GM19193 (cell line): ENCODE measurements around the gene SIDT1.

ENCODE experiments used
- POLR2A ChIP-seq: IDR thresholded peaks from 4 replicates; pipeline ENCODE4 v1.6.1; 2011; ENCODE audit not compliant: insufficient read depth, insufficient read length; ENCODE audit errors: extremely low read depth

The SIDT1 gene

DNA sequence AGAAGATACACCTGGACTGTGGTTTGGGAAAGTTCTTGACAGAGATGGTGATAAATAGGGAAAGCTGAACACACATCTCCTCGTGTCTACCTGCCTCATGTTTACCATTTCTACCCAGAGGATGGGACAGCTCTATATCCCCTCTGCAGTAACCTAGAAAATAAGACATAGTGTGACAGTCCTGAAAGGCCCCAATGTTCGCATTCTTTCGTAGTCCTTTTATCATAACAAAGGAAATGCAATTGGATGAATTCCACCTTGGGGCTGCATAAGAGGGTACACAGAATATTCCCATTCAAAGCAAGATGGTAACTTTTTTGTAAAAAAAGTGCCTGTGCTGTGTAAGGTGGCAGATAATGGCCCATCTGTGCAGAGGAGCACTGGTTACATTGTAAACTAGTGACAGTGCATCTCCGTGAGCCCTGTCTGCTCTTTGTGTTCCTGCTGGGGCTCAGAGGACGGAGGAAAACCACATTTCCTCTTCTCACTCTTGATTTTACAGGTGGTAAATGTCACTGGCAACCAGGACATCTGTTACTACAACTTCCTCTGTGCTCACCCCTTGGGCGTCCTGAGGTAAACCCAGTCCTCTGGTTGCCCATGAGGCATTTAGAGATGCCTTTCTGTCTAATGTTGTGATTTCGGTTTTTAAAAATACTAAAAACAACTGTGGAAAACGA is 74.3 kb downstream of the SIDT1 start:
- TF ChIP-seq POLR2A = no peak

DNA sequence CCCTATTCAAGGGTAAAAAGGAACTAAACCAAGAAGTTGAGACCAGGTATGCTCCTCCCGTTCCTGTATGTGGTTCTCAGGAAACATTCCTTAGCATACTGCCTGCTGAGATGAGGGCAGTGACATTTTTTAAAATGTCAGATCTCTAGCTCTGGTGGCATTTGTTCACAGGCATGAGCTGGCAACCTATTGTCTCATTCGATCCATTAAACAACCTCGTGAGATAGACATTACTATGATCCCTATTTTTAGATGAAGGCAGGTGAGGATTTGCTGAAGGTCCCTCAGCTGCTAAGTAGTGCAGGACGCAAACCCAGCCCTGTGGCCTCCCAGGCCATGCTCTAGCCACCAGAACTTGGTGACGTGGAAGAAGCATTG is 74.9 kb downstream of the SIDT1 start:
- TF ChIP-seq POLR2A = no peak

DNA sequence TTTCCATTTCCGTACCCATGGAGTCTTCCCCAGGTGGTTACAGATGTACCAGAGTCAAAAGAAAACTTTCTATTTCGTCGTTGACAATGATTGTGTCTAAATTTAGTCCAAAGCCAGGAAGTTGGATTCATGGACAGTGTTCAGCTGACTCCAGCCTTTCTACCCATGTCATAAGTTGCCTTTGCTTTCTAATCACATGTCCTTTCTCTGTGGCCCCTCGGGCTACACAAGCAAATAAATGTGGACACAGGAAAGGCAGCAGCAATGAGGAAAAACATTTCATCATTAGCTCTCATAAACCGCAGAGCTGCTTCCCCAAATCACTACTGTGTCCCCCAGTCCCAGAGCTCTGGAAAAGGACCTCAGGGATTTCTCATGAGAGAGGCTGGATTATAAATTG is 82.0 kb downstream of the SIDT1 start:
- TF ChIP-seq POLR2A = no peak

DNA sequence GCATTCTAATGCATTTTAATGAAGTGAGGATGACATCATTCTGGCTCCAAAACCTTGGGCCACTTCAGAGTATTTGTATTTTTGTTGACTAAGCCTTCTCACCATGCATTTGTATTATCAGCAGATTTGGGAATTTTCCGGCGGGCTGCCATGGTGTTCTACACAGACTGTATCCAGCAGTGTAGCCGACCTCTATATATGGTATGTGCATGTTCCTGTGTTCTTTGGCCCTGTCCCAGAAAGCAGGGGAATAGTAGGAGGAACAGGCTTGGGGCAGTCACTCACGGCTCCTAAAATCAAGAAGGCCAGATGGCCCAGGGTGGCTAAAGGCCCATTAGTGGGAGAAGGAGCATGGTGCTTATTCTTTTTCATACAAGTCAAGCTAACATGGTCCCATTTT is 83.6 kb downstream of the SIDT1 start:
- TF ChIP-seq POLR2A = no peak

DNA sequence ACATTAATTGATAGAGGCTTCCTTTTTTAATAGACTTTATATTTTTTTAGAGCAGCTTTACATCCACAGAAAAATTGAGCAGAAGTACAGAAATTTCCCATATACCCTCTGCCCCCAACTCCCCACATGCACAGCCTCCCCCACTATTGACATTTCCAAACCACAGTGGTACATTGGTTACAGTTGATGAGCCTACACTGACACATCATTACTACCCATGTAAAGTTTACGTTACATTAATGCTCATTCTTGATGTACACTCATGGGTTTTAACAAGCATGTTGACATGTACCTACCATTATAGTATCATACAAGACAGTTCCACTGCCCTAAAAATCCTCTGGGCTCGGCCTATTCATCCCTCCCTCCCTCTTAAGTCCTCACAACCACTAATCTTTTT is 85.4 kb downstream of the SIDT1 start:
- no peak for TF ChIP-seq POLR2A

DNA sequence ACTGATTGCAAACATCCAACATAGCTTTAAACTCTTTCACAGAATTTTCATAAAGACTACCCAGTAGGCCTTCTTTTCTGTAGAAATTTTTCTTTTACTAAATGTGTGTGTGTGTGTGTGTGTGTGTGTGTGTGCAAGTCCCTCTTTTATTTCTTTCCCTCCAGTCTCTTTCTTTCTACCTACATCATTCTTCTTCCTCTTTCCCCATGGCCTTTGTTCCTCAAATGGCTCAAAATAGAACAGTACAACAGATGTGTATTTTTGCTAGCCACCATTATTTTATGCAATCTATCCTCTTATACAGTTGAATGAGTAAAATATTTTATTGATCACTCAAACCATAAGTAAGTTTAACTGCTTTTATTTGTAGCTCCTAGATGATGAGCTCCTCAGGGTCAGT is 87.7 kb downstream of the SIDT1 start:
- TF ChIP-seq POLR2A = no peak

DNA sequence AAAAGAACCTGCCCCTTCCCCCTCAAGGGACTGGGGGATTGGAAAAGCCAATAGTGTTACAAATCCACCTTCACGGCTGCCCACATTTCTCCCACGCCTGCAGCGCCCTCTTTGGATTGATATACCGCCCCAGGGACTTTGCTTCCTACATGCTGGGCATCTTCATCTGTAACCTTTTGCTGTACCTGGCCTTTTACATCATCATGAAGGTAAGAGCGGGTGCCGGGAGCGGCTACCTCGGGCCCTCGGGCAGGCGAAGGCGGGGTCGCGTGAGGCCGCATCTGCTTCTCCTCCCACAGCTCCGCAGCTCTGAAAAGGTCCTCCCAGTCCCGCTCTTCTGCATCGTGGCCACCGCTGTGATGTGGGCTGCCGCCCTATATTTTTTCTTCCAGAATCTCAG is 91.0 kb downstream of the SIDT1 start:
- no peak for TF ChIP-seq POLR2A

DNA sequence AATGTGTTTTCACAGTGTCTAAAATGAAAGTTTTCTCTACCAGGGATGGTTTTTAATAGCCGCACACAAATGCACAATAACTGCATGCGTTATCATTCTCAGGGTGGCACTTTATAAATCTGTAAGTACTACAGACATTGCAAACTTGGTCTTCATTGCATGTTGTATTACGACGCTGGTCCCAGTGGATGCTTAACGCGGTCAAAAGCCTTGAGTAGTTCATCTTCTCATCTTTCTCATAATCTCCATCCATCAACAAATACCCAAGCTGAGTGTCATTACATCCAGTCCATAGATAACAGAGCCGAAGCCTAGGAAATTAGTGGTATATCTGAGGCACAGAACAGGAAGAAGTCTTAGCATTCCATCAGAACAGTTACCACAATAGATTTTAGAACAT is 91.5 kb downstream of the SIDT1 start:
- TF ChIP-seq POLR2A = no peak

DNA sequence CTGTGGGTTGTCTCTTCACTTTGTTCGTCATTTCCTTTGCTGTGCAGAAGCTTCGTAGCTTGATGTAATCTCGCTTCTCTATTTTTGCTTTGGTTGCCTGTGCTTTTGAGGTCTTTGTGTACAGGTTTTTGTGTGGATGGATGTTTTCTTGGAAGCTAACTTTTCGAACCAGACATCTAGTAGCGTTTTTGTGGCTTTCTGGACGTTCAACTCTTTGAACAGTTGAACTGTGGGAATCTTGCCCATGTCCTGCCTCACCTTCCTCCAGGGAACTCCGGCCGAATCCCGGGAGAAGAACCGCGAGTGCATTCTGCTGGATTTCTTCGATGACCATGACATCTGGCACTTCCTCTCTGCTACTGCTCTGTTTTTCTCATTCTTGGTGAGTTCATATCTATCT is 93.5 kb downstream of the SIDT1 start:
- TF ChIP-seq POLR2A = no peak

DNA sequence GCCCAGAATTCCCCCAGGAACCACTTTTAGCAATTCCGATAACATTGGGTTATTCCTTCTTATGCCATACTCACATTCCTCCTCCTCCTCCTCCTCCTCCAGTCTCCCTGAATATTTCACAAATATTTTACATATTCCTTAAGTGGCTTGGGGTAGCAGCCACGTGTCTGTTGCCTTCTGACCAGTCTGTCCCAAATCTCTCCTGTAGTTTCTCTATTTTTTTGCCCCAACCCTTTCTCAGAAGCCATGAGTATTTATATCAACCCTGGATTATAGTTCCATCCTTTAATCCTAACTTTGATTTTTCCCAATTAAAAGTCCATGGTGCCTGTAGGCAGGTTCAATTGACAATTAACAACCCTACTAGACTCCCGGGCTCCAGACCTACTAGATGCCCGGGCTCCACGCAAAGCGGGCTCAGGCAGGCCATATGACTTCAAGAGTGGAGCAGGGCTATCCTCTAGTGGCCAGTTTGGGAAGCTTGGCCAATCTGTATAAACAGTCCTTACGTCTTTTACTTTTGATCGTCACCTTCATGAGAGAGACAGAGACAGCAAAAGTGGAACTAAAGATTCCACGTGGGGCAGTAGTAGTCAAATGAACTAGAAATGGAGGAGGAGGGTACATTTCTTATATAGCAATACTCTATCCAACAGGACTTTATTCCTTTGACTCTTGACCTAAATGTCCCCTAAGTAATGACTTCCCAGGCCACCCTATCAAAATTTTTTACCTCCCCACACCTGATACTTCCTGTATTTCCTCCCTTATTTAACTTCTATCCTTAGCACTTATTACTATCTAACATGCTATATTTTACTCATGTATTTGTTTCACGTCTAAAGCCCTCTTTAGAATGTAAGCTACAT is 94.4 kb downstream of the SIDT1 start:
- TF ChIP-seq POLR2A = no peak

DNA sequence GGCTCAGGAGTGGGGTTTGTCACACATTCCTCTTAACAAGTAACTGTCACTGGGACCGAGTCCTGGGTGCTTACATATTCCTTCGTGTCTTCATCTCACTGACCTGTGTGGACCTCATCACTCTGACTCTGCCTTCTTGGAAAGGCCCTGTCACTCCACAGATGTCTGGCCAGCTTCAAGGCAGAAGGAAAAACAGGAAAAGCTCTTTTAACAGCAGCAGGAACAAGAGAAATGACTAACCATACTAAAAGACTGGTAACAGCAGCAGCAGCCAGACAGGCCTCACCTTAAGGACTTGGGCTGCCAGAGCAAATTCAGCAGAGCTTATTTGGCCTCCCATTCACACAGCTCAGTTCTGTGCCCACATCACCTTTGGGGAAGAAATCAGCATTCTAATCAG is 96.0 kb downstream of the SIDT1 start:
- TF ChIP-seq POLR2A = no peak

DNA sequence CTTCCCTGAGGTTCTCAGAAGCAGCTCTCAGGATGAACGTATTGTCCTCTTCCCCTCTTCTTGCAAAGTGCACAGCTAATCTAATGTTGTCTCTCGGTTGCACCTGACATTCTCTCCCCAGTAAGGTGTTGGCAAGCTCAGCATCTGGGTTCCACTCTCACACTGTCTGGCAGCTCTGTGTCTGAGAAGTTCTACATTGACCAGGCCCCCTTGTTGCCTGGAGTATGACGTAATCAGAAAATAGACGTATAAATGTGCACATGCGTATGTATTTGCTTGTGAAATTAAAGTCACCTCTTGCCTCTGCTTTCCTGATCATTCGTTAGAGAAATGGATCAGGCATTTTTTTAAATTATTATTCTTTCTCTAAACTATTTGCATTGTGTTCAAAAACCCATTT is 96.4 kb downstream of the SIDT1 start:
- TF ChIP-seq POLR2A = no peak

DNA sequence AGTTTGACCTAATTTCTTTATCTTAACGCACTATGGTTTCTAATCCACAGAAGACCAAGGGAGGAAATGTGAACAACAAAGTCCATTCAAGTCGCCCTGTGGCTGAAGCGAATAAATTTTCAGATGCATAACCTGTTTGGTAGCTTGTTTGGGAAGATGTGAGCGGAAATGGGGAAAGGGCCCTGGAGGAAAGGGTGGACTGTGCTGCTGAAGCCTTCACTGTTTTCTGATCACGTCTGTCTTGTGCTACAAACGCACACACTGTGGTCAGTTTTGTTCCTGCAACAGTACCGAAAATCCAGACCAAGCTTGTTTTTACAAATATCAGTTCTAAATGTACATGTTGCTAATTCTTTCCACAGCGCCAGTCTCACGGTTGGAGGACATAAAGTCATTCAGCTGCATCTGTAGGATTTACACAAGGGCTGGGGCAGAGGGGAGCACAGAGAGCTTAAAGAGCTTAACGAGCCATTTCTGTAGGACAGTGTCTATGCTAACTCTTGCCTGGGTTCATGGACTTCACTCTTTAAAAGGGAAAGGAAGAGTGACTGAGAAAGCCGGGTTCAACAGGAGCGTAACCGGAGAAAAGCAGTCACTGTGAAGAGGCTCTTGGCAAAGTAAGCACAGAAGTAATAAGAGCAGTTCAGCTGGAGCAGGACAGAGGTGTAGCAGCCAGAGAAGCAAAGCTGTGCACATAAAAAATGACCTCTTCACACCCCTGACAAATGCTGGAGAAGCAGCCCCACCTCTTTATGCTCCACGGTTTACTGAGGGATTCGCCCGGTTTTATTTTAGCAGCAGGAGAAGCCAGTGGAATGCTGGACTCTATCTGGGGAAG is 97.4 kb downstream of the SIDT1 start:
- no peak for TF ChIP-seq POLR2A

DNA sequence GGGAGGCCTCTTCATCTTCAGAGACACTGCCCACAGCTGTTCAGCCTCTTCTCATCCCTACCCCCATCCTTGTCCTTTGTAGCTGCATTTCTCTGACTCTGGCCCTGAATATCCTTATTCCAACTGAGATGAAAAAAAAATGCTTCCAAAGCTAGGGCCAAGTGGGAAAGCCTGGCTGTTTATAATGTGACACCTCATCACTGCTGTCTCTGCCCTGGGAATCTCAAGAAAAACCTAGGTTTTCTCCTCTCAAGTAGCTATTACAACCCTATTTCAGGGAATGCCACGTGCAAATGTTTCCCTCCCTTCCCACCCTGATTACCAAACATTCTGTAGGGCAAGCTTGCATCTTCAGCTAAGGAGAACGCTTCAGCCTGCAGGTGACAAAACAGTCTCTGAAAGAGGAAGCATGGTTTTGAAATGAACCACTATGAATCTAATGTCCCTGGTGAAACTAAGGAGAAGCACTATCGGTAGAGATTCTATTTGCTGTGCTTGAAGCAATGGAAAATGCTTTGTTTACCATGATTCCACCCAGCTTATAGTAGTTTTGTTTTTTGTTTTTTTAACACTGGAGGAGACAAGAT is 98.7 kb downstream of the SIDT1 start:
- TF ChIP-seq POLR2A = no peak

DNA sequence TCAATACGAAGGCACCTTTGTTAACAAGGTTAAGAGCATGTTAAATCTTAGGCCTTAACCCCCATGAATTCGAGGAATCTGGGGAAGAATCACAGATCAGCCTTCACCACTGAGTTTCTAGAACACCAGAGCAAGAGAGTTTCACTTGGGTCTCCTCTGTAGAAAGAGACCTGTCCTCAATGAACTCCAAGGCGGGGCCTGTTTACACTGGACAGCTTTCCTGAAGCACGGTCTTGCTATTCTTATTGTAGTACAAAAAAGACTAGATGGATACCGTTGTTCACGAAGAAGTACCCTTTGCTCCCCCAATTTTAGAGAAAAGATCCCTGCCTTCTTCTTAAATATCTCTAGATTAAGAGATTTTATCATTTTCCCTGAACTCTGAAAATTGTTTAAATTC is 99.2 kb downstream of the SIDT1 start:
- TF ChIP-seq POLR2A = no peak
